Endothelial cell of umbilical vein (primary cell): ENCODE results near the gene MRPL24. TPM values are rescaled to one million over a fixed set of nuclear protein-coding genes. Genes with fewer than 3 reads are reported as not detected.

ENCODE experiments used
- BruUV-seq: library from RNA; stranded (reverse); fragments of 400-500 nt; replicated peaks from 2 replicates; lab custom pipeline; 2021; lab: Mats Ljungman, UMichigan
- CTCF ChIA-PET: fragments of 300-600, 350-600 bp; sonication (Branson Sonifier 250); formaldehyde crosslinking; loops from one replicate; lab custom pipeline; 2021; ENCODE audit warnings: antibody characterized with exemption, inconsistent platforms; lab: Charles Lee
- POLR2A ChIA-PET: fragments of 300-600, 350-600 bp; sonication (Branson Sonifier 250); formaldehyde crosslinking; loops from one replicate; lab custom pipeline; 2021; ENCODE audit warnings: antibody characterized with exemption, inconsistent platforms; lab: Charles Lee
- DNase-seq: peaks from one replicate; pipeline ENCODE4 v3.0.0-alpha.2; 2011; ENCODE audit warnings: low read depth, low spot score
- FAIRE-seq: peaks from 2 replicates; lab custom pipeline; 2011; peaks lifted over from hg19 to GRCh38; lab: Jason Lieb, UNC
- H2AFZ ChIP-seq: 2 replicates; pipeline ENCODE4 v1.6.0; 2012; ENCODE audit warnings: low read depth, low read length, control low read depth, inconsistent platforms
- H3K27ac ChIP-seq: 2 replicates; pipeline ENCODE4 v1.5.1; 2011; ENCODE audit warnings: low read depth, mild to moderate bottlenecking, control low read depth, low read length, moderate library complexity; ENCODE audit not compliant: insufficient read depth
- H3K27me3 ChIP-seq, 2 experiments: 2 replicates each; pipeline versions ENCODE4 v1.6.0 to v1.6.1; 2011; ENCODE audit warnings: low read length in 2 of 2, mixed read lengths in 1 of 2; ENCODE audit not compliant: control insufficient read depth in 2 of 2, insufficient read depth in 2 of 2
- H3K36me3 ChIP-seq, 2 experiments: 2 replicates in 1 of 2; 3 replicates in 1 of 2; pipeline ENCODE4 v1.5.1; 2011; ENCODE audit warnings: low read length in 2 of 2, mild to moderate bottlenecking in 1 of 2, moderate library complexity in 1 of 2; ENCODE audit not compliant: control insufficient read depth in 2 of 2, insufficient read depth in 2 of 2; ENCODE audit errors: extremely low read depth in 1 of 2
- H3K4me1 ChIP-seq: 3 replicates; pipeline ENCODE4 v1.5.1; 2011; ENCODE audit warnings: mild to moderate bottlenecking, low read length; ENCODE audit not compliant: control insufficient read depth, insufficient read depth; ENCODE audit errors: extremely low read depth
- H3K4me2 ChIP-seq: 2 replicates; pipeline ENCODE4 v1.6.1; 2011; ENCODE audit warnings: low read length, control low read depth, mixed read lengths; ENCODE audit not compliant: insufficient read depth
- H3K4me3 ChIP-seq, 3 experiments: fragments of 200-600 bp in 1 of 3; sonication (generic), shearing (Covaris generic) in 1 of 3; replicated peaks in 1 of 3; 2 replicates each; pipeline ENCODE4 v1.5.1; 2011 to 2016; ENCODE audit warnings: control low read depth in 3 of 3, low read length in 3 of 3, mild to moderate bottlenecking in 2 of 3, inconsistent platforms in 1 of 3, low read depth in 1 of 3, moderate library complexity in 1 of 3; ENCODE audit not compliant: insufficient read depth in 1 of 3
- H3K79me2 ChIP-seq: 2 replicates; pipeline ENCODE4 v1.6.0; 2012; ENCODE audit warnings: low read length, inconsistent platforms; ENCODE audit not compliant: control insufficient read depth, insufficient read depth
- H3K9ac ChIP-seq: replicated peaks from 2 replicates; pipeline ENCODE3; 2011; ENCODE audit warnings: low read length, control low read depth; ENCODE audit not compliant: insufficient read depth; ENCODE audit errors: extremely low read depth
- H3K9me1 ChIP-seq: replicated peaks from 3 replicates; pipeline ENCODE4 v1.6.0; 2011; ENCODE audit warnings: mild to moderate bottlenecking, low read length; ENCODE audit not compliant: control insufficient read depth, insufficient read depth; ENCODE audit errors: extremely low read depth
- H3K9me3 ChIP-seq: replicated peaks from 2 replicates; pipeline ENCODE4 v1.5.1; 2012; ENCODE audit warnings: low read length, inconsistent platforms; ENCODE audit not compliant: control insufficient read depth, insufficient read depth
- H4K20me1 ChIP-seq: replicated peaks from 2 replicates; pipeline ENCODE3; 2011; ENCODE audit warnings: mild to moderate bottlenecking, low read length; ENCODE audit not compliant: control insufficient read depth, insufficient read depth; ENCODE audit errors: extremely low read depth
- EZH2 ChIP-seq: IDR thresholded peaks from 2 replicates; pipeline ENCODE4 v1.6.1; 2012; ENCODE audit warnings: borderline replicate concordance, low read depth, mild to moderate bottlenecking, moderate library complexity, low read length, inconsistent platforms; ENCODE audit not compliant: severe bottlenecking
- FOS ChIP-seq: IDR thresholded peaks from 2 replicates; pipeline ENCODE4 v1.6.1; 2011; ENCODE audit warnings: mild to moderate bottlenecking, low read length, moderate library complexity, borderline replicate concordance; ENCODE audit not compliant: insufficient read depth
- GATA2 ChIP-seq: IDR thresholded peaks from 2 replicates; pipeline ENCODE4 v1.7.0; 2011; ENCODE audit warnings: low read depth, mild to moderate bottlenecking, moderate library complexity, mixed read lengths, low read length; ENCODE audit not compliant: insufficient read length, insufficient read depth
- JUN ChIP-seq: IDR thresholded peaks from 2 replicates; pipeline ENCODE4 v1.6.1; 2011; ENCODE audit warnings: borderline replicate concordance, low read depth; ENCODE audit not compliant: insufficient read length, insufficient read depth
- POLR2A ChIP-seq: IDR thresholded peaks from 2 replicates; pipeline ENCODE4 v1.6.1; 2012; ENCODE audit warnings: low read depth, mild to moderate bottlenecking, control low read depth, low read length
- dilution Hi-C: fragments of 300-500 bp; cut with MboI; formaldehyde crosslinking; loops from one replicate; pipeline ENCODE4 v1.15.0; 2019; ENCODE audit warnings: low sequenced_read_pairs; ENCODE audit not compliant: extremely low pct_ligation_motif_present
- intact Hi-C: fragments of 100-400 bp; cut with micrococcal nuclease; formaldehyde crosslinking; loops from one replicate; pipeline ENCODE4 v1.10.0; 2022
- polyA plus RNA-seq, 4 experiments: library from polyadenylated mRNA; depleted of rRNA in 3 of 4; stranded (reverse) in 3 of 4; unstranded in 1 of 4; fragments of >200 nt; gene quantifications; 2 replicates each; pipeline versions ENCODE4 v1.2.1 to v1.2.3, GENCODE V29; 2011 to 2012; ENCODE audit warnings: missing spikeins in 1 of 4
- total RNA-seq: library from RNA; stranded (reverse); gene quantifications from 2 replicates; pipeline ENCODE4 v1.2.3, GENCODE V29; 2021
- TF ChIP-seq, protein P1 (sequence below), 2 donors: IDR thresholded peaks; 1 replicate in 1 of 2; 2 replicates in 1 of 2; pipeline ENCODE4 v1.5.1; 2011; ENCODE audit warnings: low read length in 2 of 2, mild to moderate bottlenecking in 2 of 2, moderate library complexity in 2 of 2, control low read depth in 1 of 2, inconsistent platforms in 1 of 2, low read depth in 1 of 2; ENCODE audit not compliant: insufficient read depth in 1 of 2; ENCODE audit errors: extremely low read depth in 1 of 2
- TF ChIP-seq, protein P2 (sequence below): IDR thresholded peaks from 2 replicates; pipeline ENCODE4 v1.6.1; 2011; ENCODE audit not compliant: insufficient read depth, insufficient read length

Gene MRPL24
- total and polyA plus RNA-seq, 2 donors (not counting 3 experiments of a cell fraction or from before 2014, with no cell fraction given) = 47.9 to 77.7 TPM

DNA sequence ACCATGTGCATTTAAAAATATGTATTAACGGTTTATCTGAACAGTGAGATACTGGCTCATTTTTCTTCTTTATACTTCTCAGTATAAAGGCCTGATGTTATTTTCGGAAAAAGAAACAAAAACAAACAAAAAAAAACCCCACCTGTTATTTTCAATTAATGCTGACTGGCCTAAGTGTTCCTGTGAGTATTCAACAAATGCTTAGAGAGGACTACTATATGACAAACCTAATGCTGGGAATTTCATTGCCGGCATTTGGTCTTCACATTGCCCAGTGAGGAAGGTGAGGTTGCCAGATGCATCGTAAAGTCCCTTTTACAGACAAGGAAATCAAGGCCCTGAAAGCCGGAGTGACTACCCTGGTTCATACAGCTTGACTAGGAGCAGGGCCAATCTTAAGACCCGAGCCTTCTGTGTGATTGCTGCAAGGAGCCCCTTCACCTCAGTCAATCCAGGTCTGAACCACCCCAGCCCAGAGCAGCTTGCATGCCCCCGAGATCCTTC lies 599 bp downstream of the MRPL24 start:
- dilution Hi-C loops = no loop called here
- Histone ChIP-seq H3K9me1 (no peaks in the 10 kb centered on the region), H3K79me2 (peaks cover 21% of the 10 kb centered on the region), H3K4me3 (peak overlapping the region; percentile 59 to 67 (median 61)), H3K4me2 (peak overlapping the region; percentile 75), H3K9me3 (no peaks in the 10 kb centered on the region), H3K27ac (peak overlapping the region; percentile 7), H3K27me3 (no peaks in the 10 kb centered on the region), H4K20me1 (no peaks in the 10 kb centered on the region), H2AFZ (peak overlapping the region; percentile 21), H3K4me1 (peaks cover 13% of the 10 kb centered on the region), H3K9ac (peak overlapping the region; percentile 57), H3K36me3 (peaks cover 11 to 25% of the 10 kb centered on the region in 2 experiments)
- intact Hi-C loops = loop anchor here (5.0 kb wide), 1 partner anchor 152 kb away; the partner anchor contains the start of gene PEAR1
- TSS peak; percentile 1 for BruUV-seq
- ChIA-PET CTCF (interaction anchor here (0.8 to 2.6 kb wide), 9 partner anchors 12 to 188 kb away, joined by 3 to 52 read pairs (median 5); partner anchors contain the start of genes HDGF, ISG20L2, METTL25B and PRCC), POLR2A (interaction anchor here (0.6 to 1.4 kb wide), 4 partner anchors 10 to 27 kb away, joined by 3 to 15 read pairs (median 10); partner anchors contain the start of genes HDGF, ISG20L2, METTL25B and PRCC)
- DNase-seq = no peak
- TF ChIP-seq GATA2 = no peak
- peak; percentile 57 for FAIRE-seq

DNA sequence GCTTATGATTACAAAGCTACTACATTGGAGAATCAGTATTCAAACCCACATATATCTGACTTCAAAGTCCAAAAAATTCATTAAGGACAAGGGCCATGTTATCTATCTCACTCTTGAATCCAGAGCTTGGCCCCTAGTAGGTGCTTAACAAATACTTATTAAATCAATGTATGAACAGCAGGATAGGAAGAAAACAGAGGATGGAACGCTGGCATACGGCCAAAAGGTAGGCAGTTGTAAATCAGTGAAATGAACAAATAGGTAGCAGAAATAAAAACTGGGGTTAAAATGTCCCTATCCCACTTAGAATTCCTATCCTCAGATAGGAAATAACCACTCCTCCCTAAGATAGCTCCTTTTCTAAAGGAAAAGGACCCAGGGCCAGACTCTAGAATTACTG lies 2.0 kb downstream of the MRPL24 start:
- no peak overlapping the region for H2AFZ ChIP-seq
- TF ChIP-seq JUN = no peak
- no peak for TF ChIP-seq POLR2A
- no peak for TF ChIP-seq GATA2
- no peak for TF ChIP-seq EZH2
- TF ChIP-seq, protein P1, sequence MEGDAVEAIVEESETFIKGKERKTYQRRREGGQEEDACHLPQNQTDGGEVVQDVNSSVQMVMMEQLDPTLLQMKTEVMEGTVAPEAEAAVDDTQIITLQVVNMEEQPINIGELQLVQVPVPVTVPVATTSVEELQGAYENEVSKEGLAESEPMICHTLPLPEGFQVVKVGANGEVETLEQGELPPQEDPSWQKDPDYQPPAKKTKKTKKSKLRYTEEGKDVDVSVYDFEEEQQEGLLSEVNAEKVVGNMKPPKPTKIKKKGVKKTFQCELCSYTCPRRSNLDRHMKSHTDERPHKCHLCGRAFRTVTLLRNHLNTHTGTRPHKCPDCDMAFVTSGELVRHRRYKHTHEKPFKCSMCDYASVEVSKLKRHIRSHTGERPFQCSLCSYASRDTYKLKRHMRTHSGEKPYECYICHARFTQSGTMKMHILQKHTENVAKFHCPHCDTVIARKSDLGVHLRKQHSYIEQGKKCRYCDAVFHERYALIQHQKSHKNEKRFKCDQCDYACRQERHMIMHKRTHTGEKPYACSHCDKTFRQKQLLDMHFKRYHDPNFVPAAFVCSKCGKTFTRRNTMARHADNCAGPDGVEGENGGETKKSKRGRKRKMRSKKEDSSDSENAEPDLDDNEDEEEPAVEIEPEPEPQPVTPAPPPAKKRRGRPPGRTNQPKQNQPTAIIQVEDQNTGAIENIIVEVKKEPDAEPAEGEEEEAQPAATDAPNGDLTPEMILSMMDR (IDR thresholded peaks at IDR 0.05; ENCODE audit: extremely low read depth in 1 of 2, insufficient read depth in 1 of 2, low read depth in 1 of 2, low read length in 2 of 2) = no peak
- TF ChIP-seq, protein P2, sequence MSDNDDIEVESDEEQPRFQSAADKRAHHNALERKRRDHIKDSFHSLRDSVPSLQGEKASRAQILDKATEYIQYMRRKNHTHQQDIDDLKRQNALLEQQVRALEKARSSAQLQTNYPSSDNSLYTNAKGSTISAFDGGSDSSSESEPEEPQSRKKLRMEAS = no peak
- TF ChIP-seq FOS = no peak
- peaks cover 13% of the 10 kb centered on the region for H3K4me1 ChIP-seq
- dilution Hi-C loops = no loop called here
- H3K9me1 ChIP-seq = no peaks in the 10 kb centered on the region
- no peak overlapping the region for H3K9ac ChIP-seq
- no peak overlapping the region for H3K4me2 ChIP-seq
- DNase-seq (no peak), FAIRE-seq (no peak)
- intact Hi-C loops = no loop called here
- BruUV-seq = no TSS peak
- no peak overlapping the region for H3K27ac ChIP-seq
- no peaks in the 10 kb centered on the region for H4K20me1 ChIP-seq
- H3K27me3 ChIP-seq = no peaks in the 10 kb centered on the region
- no peaks in the 10 kb centered on the region for H3K9me3 ChIP-seq
- peaks cover 5 to 23% of the 10 kb centered on the region in 2 experiments for H3K36me3 ChIP-seq
- H3K79me2 ChIP-seq = peaks cover 11% of the 10 kb centered on the region
- ChIA-PET CTCF (no interaction called here), POLR2A (no interaction called here)
- no peak overlapping the region for H3K4me3 ChIP-seq
